Measurements from ENCODE around the gene GABRB3.
"Not testable (repeated sequence)": the region's sequence is repeated elsewhere in the genome, so short reads cannot be mapped to it uniquely, and the experiment has no call there.

Gene GABRB3

GRCh38 chr15:26731965-26732364, 40.9 kb downstream of the GABRB3 start:
- no peak for DNase-seq

- no peak for DNase-seq
These were observed 43.3 kb downstream of the GABRB3 start for GRCh38 chr15:26729581-26729980.

DNA sequence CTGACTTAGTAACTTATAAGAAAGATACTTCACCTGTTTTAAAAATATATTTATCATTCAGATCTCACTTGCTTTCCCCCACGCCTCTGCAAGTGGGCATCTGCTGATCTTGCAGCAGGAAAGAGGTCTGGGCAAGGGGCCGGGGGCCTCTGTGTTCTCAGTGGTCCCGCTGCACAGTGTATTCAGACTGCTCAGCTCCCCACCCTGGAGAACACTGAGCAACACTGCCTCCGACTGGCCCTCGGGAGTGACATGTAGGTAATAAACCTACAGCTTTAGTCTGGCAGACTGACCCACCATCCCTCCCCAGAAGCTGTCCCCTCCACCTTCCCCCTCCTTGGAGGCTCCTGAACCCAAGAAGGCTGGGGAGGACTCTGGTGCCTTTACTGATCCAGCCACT, 43.8 kb downstream of the GABRB3 start:
- no peak for DNase-seq

GRCh38 chr15:26724381-26725150, 48.3 kb downstream of the GABRB3 start:
- no peak for DNase-seq

DNA sequence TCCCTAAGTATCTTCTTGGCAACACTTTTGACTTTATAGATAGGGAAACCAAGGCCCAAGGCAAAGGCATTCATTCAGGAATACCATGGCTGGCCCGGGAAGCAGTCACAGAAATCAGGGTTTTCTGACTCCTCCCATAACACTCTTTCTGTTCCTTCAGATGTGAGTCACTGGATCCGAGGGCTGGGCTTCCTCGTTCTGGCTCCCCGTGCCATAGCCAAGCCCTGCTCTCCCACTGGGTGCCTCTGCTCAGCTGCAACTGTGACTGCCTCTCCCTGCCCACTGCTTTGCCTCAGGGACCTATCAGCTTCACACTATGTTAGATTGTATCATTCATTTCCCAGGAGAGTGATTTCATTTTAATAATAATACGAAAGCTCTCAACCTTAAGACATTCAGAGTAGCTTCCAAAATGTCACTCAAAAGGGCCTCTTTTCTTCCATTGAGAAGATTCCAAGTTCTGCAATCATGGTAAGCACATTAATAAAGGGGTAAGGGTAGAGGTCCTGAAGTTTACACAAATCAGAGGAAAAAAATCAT, 50.2 kb downstream of the GABRB3 start:
- no peak for DNase-seq

- no peak for DNase-seq
These were observed 51.5 kb downstream of the GABRB3 start for GRCh38 chr15:26721232-26721967.

GRCh38 chr15:26720546-26720945, 52.3 kb downstream of the GABRB3 start:
- DNase-seq: no peak

DNA sequence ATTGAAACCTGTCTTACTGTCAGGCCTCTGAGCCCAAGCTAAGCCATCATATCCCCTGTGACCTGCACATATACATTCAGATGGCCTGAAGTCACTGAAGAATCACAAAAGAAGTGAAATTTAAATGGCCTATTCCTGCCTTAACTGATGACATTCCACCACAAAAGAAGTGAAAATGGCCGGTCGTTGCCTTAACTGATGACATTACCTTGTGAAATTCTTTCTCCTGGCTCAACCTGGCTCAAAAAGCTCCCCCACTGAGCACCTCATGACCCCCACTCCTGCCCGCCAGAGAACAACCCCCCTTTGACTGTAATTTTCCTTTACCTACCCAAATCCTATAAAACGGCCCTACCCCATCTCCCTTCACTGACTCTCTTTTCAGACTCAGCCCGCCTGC, 53.0 kb downstream of the GABRB3 start:
- not testable (repeated sequence) for DNase-seq

DNA sequence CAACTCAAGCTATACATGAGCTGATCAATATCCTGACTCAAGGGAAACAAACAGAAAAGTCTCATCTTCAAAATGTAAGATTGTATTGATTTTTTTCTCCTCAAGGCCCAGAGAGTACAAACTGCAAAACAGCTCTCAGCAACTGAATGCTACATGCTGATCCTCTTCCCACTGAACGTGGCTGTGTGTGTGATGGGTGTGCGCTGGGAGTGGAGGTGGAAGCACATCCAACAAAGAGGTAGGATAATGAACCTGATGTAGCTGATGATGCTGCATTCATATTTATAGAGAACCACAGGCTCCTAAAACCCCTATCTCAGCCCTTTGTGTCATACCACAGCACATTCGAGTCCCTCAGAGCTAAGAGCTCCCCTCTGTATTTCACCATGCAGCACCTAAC, 56.8 kb downstream of the GABRB3 start:
- no peak for DNase-seq

DNA sequence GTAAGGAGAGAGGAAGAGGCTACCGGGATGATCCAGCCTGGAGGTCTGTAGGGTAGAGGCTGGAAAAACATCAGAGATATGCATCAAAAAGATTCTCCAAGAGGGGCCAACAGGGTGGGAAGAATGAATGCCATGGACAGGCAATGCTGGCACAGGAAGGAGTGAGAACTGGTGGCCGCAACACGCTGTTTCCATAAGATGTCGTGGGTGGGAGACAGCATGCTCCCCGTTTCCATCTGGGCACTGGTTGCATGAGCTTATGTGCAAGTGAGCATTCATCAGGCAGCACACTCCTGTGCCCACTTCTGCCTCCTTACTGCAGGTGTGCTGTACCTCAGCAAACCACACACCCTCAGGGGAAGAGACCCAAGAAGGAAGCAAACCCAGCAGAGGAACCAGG, 59.4 kb downstream of the GABRB3 start:
- DNase-seq: no peak

DNA sequence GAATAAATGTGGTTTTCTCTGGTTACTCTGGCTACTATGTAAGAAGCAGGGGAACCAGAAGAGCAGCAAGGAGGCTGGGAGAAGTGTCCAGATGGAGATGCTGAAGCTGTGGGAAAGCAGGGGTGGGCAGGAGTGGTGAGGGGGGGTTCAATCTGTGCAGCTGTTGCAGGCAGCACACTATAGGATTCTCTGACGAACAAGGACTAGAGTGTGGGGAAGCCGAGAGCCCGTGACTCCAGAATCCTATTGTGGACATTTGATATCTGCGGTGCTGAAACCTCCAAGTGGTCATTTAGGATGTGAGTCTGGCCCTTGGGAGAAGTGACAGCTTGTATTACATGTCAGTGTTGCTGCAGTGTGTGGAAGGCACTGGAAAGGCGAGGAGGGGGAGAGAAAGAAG, 60.5 kb downstream of the GABRB3 start:
- DNase-seq: no peak

DNA sequence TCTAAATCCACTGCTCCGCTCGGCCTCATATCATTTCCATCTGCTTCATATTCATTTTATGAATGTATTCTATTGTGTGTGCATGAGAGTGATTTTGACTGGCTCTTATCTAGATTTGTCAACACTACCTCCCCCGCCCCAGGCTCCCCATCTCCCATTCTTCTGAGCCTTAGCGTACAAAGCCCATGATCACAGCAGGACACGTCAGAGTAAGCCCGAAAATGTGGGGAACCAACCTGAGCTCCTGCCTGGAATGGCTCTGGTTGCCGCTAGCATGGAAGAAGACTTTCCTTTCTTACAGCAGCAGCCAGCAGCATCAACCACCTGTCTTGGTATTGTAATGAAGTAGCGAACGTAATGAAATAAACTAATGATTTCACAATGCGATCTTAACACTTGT, 61.4 kb downstream of the GABRB3 start:
- DNase-seq: no peak

GRCh38 chr15:26702381-26702780, 70.5 kb downstream of the GABRB3 start:
- no peak for DNase-seq

DNA sequence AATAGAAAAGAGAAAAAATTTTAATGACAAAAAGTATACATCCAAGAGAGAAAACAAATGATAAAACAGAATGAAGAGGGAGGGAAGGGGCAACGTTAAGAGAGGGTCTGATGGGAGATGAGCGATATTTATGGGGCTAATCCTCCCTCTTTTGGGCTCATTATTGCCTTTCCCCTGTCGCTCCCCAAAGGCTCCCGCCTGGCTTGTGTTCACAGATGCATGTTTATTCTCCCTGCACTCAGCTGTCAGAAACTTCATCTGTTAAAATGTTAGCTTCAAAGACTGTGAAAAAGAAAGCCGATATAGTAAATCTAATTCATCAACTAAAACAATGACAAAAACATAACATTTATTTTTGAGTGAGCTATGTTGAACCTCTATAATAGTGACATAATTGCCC, 74.3 kb downstream of the GABRB3 start:
- DNase-seq: no peak

GRCh38 chr15:26697913-26698312, 75.0 kb downstream of the GABRB3 start:
- DNase-seq: no peak

GRCh38 chr15:26691249-26691648, 81.6 kb downstream of the GABRB3 start:
- DNase-seq: no peak

- no peak for DNase-seq
These were observed 82.1 kb downstream of the GABRB3 start for GRCh38 chr15:26690778-26691177.

DNA sequence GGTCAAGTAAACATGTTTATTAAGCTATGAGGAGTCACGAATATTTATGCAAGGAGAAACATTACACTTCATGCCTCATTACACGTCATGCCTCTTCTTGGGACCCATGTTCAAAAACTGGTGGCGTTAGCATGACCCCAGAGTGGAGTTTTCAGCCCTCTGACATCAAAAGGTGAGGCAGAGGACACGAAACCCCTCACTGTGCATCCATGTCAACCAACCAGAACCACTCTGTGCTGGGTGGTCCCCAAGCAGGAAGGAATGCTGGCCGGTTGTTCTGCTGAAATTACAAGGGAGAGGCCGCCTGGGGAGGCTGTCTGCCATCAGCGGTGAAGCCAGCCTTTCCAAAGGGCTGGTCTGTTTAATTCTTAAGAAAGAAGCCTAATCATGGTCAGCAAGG, 83.4 kb downstream of the GABRB3 start:
- DNase-seq: no peak

GRCh38 chr15:26686547-26687187, 86.2 kb downstream of the GABRB3 start:
- no peak for DNase-seq

- no peak for DNase-seq
These were observed 90.2 kb downstream of the GABRB3 start for GRCh38 chr15:26682598-26683164.

GRCh38 chr15:26679927-26680326, 92.9 kb downstream of the GABRB3 start:
- no peak for DNase-seq

GRCh38 chr15:26676115-26676514, 96.8 kb downstream of the GABRB3 start:
- DNase-seq: no peak

- DNase-seq: no peak
These were observed 98.4 kb downstream of the GABRB3 start for GRCh38 chr15:26674467-26674866.
